Suprapubic skin (tissue), 4 donors: ENCODE measurements around the gene ABHD3. TPM values are rescaled to one million over a fixed set of nuclear protein-coding genes. Genes with fewer than 3 reads are reported as not detected.
"Not testable (repeated sequence)": the region's sequence is repeated elsewhere in the genome, so short reads cannot be mapped to it uniquely, and the experiment has no call there.

ENCODE experiments used
- DNase-seq, 2 donors: peaks; one replicate each; pipeline ENCODE4 v3.0.0-alpha.2; 2019; ENCODE audit warnings: low spot score in 2 of 2
- H3K27ac ChIP-seq: fragments of 200-600 bp; sonication (generic); one replicate; pipeline ENCODE4 v1.5.1; 2019
- H3K27me3 ChIP-seq: fragments of 200-600 bp; sonication (generic); one replicate; pipeline ENCODE4 v1.5.1; 2019
- H3K36me3 ChIP-seq: fragments of 200-600 bp; sonication (generic); one replicate; pipeline ENCODE4 v1.5.1; 2019
- H3K4me1 ChIP-seq: fragments of 200-600 bp; sonication (generic); one replicate; pipeline ENCODE4 v1.5.1; 2019
- H3K4me3 ChIP-seq: fragments of 200-600 bp; sonication (generic); one replicate; pipeline ENCODE4 v1.5.1; 2019; ENCODE audit warnings: mild to moderate bottlenecking
- H3K9me3 ChIP-seq: fragments of 200-600 bp; sonication (generic); one replicate; pipeline ENCODE4 v1.5.1; 2019
- CTCF ChIP-seq, 2 donors: fragments of 200-600 bp in 1 of 2; fragments of 450-650 bp in 1 of 2; sonication (generic) in 1 of 2; IDR thresholded peaks; one replicate each; pipeline ENCODE4 v1.5.1; 2016 to 2019; ENCODE audit warnings: antibody characterized with exemption in 2 of 2, mild to moderate bottlenecking in 1 of 2, moderate library complexity in 1 of 2
- EP300 ChIP-seq: sonication (generic); formaldehyde crosslinking; IDR thresholded peaks from one replicate; pipeline ENCODE4 v1.6.1; 2017; ENCODE audit warnings: antibody characterized with exemption
- POLR2A ChIP-seq, 2 donors: fragments of 450-650 bp; IDR thresholded peaks; one replicate each; pipeline ENCODE4 v1.6.1; 2017; ENCODE audit warnings: antibody characterized with exemption in 2 of 2, mild to moderate bottlenecking in 2 of 2, moderate library complexity in 2 of 2
- POLR2AphosphoS5 ChIP-seq, 3 donors: sonication (generic); formaldehyde crosslinking; IDR thresholded peaks; one replicate each; pipeline ENCODE4 v1.6.1; 2017; ENCODE audit warnings: antibody characterized with exemption in 3 of 3
- WGBS: methylation state at CpG from one replicate; pipeline ENCODE4 v1.1.5; 2018; 5-methylcytosine and 5-hydroxymethylcytosine counted together
- total RNA-seq, 4 donors: library from RNA; depleted of rRNA; stranded (reverse); fragments of >200 nt; gene quantifications; one replicate each; pipeline ENCODE4 v1.1.0, GENCODE V29; 2016

The ABHD3 gene
- total RNA-seq, 4 donors from 2014 or later: 4.7 to 18.5 (median 6.8) TPM

GRCh38 chr18:21686282-21687105, 18.1 kb downstream of the ABHD3 start:
- H3K27ac ChIP-seq: peak overlapping the region; percentile 12
- H3K4me3 ChIP-seq: no peak overlapping the region
- no peaks in the 10 kb centered on the region for H3K27me3 ChIP-seq
- no peak for TF ChIP-seq EP300
- TF ChIP-seq CTCF (IDR thresholded peaks at IDR 0.05): no peak
- TF ChIP-seq POLR2AphosphoS5 (IDR thresholded peaks at IDR 0.05): no peak
- no peak for TF ChIP-seq POLR2A (IDR thresholded peaks at IDR 0.05)
- WGBS: 58% methylated on average over 8 of the region's 8 CpGs
- no peak for DNase-seq
- H3K9me3 ChIP-seq: no peaks in the 10 kb centered on the region
- H3K36me3 ChIP-seq: no peaks in the 10 kb centered on the region
- H3K4me1 ChIP-seq: peaks cover 5% of the 10 kb centered on the region

DNA sequence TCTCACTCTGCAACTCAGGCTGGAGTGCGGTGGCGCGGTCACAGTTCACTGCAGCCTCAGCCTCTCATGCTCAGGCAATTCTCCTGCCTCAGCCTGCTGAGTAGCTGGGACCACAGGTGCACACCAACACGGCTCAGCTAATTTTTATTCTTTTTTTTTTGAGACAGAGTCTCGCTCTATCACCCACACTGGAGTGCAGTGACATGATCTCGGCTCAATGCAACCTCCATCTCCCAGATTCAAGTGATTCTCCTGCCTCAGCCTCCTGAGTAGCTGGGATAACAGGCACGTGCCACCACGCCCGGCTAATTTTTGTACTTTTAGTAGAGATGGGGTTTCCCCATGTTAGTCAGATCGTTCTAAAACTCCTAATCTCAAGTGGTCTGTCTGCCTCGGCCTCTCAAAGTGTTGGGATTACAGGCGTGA, 19.0 kb downstream of the ABHD3 start:
- DNase-seq: not testable (repeated sequence)
- peak overlapping the region; percentile 12 for H3K27ac ChIP-seq

GRCh38 chr18:21684731-21685130, 19.8 kb downstream of the ABHD3 start:
- no peak for DNase-seq
- Histone ChIP-seq H3K4me1 (peaks cover 5% of the 10 kb centered on the region), H3K36me3 (no peaks in the 10 kb centered on the region), H3K27ac (no peak overlapping the region), H3K9me3 (no peaks in the 10 kb centered on the region), H3K27me3 (no peaks in the 10 kb centered on the region), H3K4me3 (no peak overlapping the region)
- TF ChIP-seq EP300 (no peak), CTCF (IDR thresholded peaks at IDR 0.05) (no peak), POLR2A (IDR thresholded peaks at IDR 0.05) (no peak), POLR2AphosphoS5 (IDR thresholded peaks at IDR 0.05) (no peak)
- 90% methylated on average over 2 of the region's 2 CpGs for WGBS

More for the DNA sequence above, 19.0 kb downstream of the ABHD3 start:
- not testable (repeated sequence) for H3K4me3 ChIP-seq, H3K9me3 ChIP-seq, H3K4me1 ChIP-seq, H3K27me3 ChIP-seq, H3K36me3 ChIP-seq
- WGBS: 89% methylated on average over 12 of the region's 12 CpGs

DNA sequence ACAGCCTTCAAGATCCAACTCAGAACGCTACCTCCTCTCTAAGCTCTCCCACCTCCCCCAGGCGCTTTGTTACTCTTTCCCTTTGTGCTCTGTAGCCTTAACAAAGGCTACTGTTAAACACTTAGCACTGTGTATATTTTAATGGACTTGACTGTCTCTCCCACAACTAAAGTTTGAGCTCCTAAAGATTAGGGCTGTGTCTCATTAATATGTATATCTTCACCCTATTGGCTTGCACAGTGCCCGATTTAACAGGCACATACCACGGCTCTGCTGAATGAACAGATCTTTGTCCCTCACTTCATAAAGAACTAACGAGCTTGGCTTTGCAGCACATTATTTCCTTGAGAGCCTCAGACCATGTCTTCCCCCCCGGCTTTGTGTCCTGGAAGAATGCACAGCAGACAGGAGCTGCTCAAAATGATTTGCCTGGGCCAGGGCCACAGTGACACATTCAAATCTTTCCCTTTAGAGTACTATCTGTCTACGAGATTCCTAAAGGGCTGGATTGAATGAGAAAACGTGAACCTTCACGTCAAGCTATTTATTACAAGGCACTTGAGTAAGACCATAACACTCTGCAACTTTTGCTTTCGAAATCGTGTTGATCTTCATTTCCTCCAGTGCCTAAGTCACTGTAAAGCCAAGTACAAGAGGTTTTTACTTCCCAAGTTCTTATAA, 22.1 kb downstream of the ABHD3 start:
- H3K4me3 ChIP-seq: peak overlapping the region; percentile 38
- no peaks in the 10 kb centered on the region for H3K27me3 ChIP-seq
- H3K27ac ChIP-seq: peak overlapping the region; percentile 47
- TF ChIP-seq CTCF (IDR thresholded peaks at IDR 0.05) (no peak), POLR2A (IDR thresholded peaks at IDR 0.05) (no peak), POLR2AphosphoS5 (IDR thresholded peaks at IDR 0.05) (no peak), EP300 (no peak)
- DNase-seq: no peak
- H3K36me3 ChIP-seq: no peaks in the 10 kb centered on the region
- H3K4me1 ChIP-seq: peaks cover 5% of the 10 kb centered on the region
- WGBS: 36% methylated on average over 11 of the region's 11 CpGs
- no peaks in the 10 kb centered on the region for H3K9me3 ChIP-seq

- DNase-seq: no peak
- peaks cover 5% of the 10 kb centered on the region for H3K4me1 ChIP-seq
- H3K9me3 ChIP-seq: no peaks in the 10 kb centered on the region
- H3K27ac ChIP-seq: no peak overlapping the region
- TF ChIP-seq CTCF (IDR thresholded peaks at IDR 0.05) (no peak), EP300 (no peak), POLR2AphosphoS5 (IDR thresholded peaks at IDR 0.05) (no peak), POLR2A (IDR thresholded peaks at IDR 0.05) (no peak)
- H3K27me3 ChIP-seq: no peaks in the 10 kb centered on the region
- H3K36me3 ChIP-seq: no peaks in the 10 kb centered on the region
- WGBS: 97% methylated on average over 6 of the region's 6 CpGs
- no peak overlapping the region for H3K4me3 ChIP-seq
Observed at GRCh38 chr18:21680161-21680560, 24.4 kb downstream of the ABHD3 start.
